ENCODE measurements around the gene SPRED3.
A peak's percentile ranks its signal among the peaks of the same experiment; 100 is the strongest.

SPRED3 gene

GRCh38 chr19:38434549-38435051, 46.1 kb downstream of the SPRED3 start:
- ChIA-PET CTCF (interaction anchor here (1.6 kb wide), 1 partner anchor 32 kb away, joined by 6 read pairs; the partner anchor contains the start of gene FAM98C), POLR2A (no interaction called here)
- no peak for TF ChIP-seq CTCF (IDR thresholded peaks at IDR 0.05; ENCODE audit: control extremely low read depth, extremely low read depth, low read depth, missing control alignments)
- DNase-seq (ENCODE audit: extremely low spot score) = no peak

- no peak for DNase-seq (ENCODE audit: extremely low spot score)
- ChIA-PET CTCF (interaction anchor here (1.0 to 1.2 kb wide), 2 partner anchors 12 to 35 kb away, joined by 3 to 4 read pairs; partner anchors contain the start of gene FAM98C), POLR2A (no interaction called here)
- no peak for TF ChIP-seq CTCF (IDR thresholded peaks at IDR 0.05; ENCODE audit: control extremely low read depth, extremely low read depth, low read depth, missing control alignments)
These were observed 48.8 kb downstream of the SPRED3 start for GRCh38 chr19:38437295-38437694.

GRCh38 chr19:38437917-38438316, 49.4 kb downstream of the SPRED3 start:
- no peak for DNase-seq (ENCODE audit: extremely low spot score)
- TF ChIP-seq CTCF (IDR thresholded peaks at IDR 0.05; ENCODE audit: control extremely low read depth, extremely low read depth, low read depth, missing control alignments) = no peak
- CTCF ChIA-PET = interaction anchor here (1.0 to 1.2 kb wide), 2 partner anchors 13 to 35 kb away, joined by 3 to 4 read pairs; partner anchors contain the start of gene FAM98C
- POLR2A ChIA-PET = no interaction called here

GRCh38 chr19:38440592-38440991, 52.1 kb downstream of the SPRED3 start:
- no peak for TF ChIP-seq CTCF (IDR thresholded peaks at IDR 0.05; ENCODE audit: control extremely low read depth, extremely low read depth, low read depth, missing control alignments)
- DNase-seq (ENCODE audit: extremely low spot score) = no peak
- POLR2A ChIA-PET = no interaction called here
- CTCF ChIA-PET = interaction anchor here (1.0 to 1.7 kb wide), 2 partner anchors 38 to 490 kb away, joined by 3 to 9 read pairs; partner anchors contain the start of genes FAM98C, MRPS12 and SARS2

GRCh38 chr19:38441657-38442348, 53.3 kb downstream of the SPRED3 start:
- TF ChIP-seq CTCF (IDR thresholded peaks at IDR 0.05; ENCODE audit: control extremely low read depth, extremely low read depth, low read depth, missing control alignments) = peak; percentile 44
- POLR2A ChIA-PET = no interaction called here
- CTCF ChIA-PET = no interaction called here
- DNase-seq (ENCODE audit: extremely low spot score) = peak; percentile 55

GRCh38 chr19:38442736-38443135, 54.2 kb downstream of the SPRED3 start:
- CTCF ChIA-PET = interaction anchor here (4.8 kb wide), 1 partner anchor 40 kb away, joined by 15 read pairs; the partner anchor contains the start of gene FAM98C
- no peak for DNase-seq (ENCODE audit: extremely low spot score)
- POLR2A ChIA-PET = no interaction called here
- no peak for TF ChIP-seq CTCF (IDR thresholded peaks at IDR 0.05; ENCODE audit: control extremely low read depth, extremely low read depth, low read depth, missing control alignments)
